DMS153 treated with DMSO at 0.1 percent for 48 hours (cell line): Measurements from ENCODE around the gene INO80C.

ENCODE experiments used
- DNase-seq: peaks from one replicate; lab custom pipeline; 2025; ENCODE audit not compliant: unreplicated experiment; lab: John Stamatoyannopoulos, UW

Gene INO80C

GRCh38 chr18:35513181-35513936 is 15.6 kb upstream of the INO80C start:
- DNase-seq, result no peak

DNA sequence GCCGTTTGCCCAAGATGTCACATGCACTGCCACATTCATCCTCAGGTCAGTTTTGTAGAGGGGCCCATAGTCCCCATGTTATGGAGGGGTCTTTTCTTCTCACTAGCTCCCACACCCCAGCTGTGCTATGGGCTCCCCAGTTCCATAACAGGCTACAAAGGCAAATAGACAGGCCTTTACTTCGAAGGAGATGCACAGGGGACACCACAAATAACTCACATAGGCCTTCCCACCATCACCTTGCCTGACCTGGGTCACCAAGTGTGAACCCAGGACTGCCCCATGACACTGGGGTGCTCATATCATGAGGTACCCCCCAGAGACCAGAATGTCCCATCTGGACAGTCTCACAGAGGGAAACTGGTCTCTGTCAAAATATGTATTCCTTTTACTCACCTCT is 15.0 kb upstream of the INO80C start:
- no peak for DNase-seq

- no peak for DNase-seq
Measured at GRCh38 chr18:35511833-35512232, 14.1 kb upstream of the INO80C start.

DNA sequence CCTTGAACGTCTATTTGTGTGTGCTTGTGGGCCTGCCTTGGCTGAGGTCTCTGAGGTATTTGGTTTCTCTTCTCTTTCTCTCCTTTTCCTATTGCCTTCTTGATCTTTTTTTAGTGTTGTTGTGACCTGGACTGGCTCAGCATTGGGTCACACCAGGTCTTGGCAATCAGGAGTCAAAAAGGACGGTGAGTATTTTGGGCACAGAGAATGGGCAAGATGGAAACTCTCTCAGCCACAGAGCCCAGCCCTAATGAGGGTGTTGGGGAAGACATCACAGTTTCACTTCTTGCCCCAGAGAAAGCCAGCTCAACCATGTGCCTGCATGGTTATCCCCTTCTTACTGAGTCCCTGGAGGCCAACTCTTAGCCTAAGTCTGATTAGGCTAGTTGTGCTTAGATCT is 13.7 kb upstream of the INO80C start:
- no peak for DNase-seq

- no peak for DNase-seq
Measured at GRCh38 chr18:35510076-35510651, 12.4 kb upstream of the INO80C start.

DNA sequence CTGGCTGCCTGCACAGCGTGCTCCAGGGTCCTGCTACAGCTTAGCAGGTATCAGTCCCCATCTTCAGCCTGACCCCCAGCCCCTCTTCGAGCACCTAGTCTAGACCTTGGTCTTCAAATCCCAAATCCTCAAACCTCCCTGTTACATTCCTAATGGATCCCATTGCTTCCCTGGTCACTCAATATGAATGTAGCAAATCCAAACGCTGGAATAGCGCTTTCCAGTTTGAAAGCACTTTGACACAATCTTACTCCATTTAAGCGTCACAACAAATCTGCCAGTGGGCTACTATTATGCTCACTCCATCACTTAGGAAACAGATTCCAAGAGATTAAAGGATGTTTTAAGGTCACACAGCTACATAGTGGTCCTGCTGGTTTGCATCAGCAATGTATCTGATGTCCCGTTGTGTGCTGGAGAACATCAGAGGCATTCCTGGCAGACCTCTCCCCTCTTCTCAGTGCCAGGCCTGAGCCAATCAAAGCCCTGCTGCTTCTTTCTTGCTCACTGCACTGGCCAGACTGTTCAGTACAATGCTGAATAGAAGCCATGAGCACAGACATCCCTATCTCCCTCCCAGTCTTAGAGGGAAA is 11.1 kb upstream of the INO80C start:
- DNase-seq, result no peak

- DNase-seq, result no peak
Measured at GRCh38 chr18:35508030-35508429, 10.3 kb upstream of the INO80C start.

GRCh38 chr18:35507623-35508022 is 9.9 kb upstream of the INO80C start:
- DNase-seq, result no peak

GRCh38 chr18:35507192-35507591 is 9.4 kb upstream of the INO80C start:
- DNase-seq, result no peak

GRCh38 chr18:35506024-35506712 is 8.4 kb upstream of the INO80C start:
- DNase-seq, result no peak

- no peak for DNase-seq
Measured at GRCh38 chr18:35504996-35505395, 7.2 kb upstream of the INO80C start.

- DNase-seq, result no peak
Measured at GRCh38 chr18:35502052-35502451, 4.3 kb upstream of the INO80C start.

GRCh38 chr18:35501369-35501768 is 3.6 kb upstream of the INO80C start:
- no peak for DNase-seq

DNA sequence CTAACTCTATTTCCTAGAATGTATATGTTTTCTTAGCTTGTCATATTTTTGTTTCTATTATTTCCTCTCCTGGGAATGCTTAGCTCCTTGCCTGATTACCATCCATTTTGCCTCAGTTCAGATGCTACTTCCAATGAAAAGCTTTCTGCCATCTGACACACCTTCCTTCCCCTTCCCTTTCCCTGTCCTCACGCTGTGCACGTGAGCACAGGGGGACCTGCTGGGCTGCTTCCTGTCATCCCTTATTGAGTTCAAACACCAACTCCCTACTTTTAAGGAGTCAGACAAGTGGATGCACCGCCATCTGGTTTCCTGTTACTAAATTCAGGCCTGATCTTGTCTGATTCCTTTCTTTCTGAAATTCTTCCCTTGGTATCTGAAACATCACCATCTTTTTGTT is 2.4 kb upstream of the INO80C start:
- DNase-seq, result no peak

GRCh38 chr18:35497027-35497369 is 762 bp downstream of the INO80C start:
- no peak for DNase-seq

DNA sequence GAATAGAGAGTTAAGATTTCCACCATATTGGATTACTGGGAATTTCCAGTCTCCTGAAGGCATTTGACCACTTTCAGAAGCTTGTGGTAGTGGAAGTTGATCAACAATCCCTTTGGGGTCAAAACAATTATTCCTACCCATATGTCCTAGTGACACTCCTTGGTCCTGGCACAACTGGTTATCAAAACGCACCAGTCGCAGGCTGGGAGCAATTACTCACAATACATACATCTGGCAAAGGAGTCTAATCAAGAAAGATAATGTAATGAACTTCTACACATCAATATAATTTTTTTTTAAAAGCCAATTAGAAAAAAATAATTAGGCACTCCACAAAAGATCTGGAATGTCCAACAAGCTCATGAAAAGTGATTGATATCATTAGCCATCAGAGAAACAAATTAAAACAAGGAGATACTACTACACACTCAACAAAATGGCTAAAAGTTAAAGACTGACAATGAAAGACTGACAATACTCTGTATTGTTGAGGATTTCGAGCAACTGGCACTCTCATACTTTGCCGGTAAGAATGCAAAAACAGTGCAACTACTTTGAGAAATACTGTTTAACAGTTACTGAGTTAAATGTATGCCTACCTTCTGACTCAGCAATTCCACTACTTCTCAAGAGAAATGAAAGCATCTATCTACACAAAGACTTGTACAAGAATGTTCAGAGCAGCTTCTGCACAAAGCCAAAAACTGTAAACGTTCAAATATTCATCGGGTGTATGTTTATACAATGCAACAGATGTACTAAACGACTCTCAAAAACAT is 2.0 kb downstream of the INO80C start:
- no peak for DNase-seq

DNA sequence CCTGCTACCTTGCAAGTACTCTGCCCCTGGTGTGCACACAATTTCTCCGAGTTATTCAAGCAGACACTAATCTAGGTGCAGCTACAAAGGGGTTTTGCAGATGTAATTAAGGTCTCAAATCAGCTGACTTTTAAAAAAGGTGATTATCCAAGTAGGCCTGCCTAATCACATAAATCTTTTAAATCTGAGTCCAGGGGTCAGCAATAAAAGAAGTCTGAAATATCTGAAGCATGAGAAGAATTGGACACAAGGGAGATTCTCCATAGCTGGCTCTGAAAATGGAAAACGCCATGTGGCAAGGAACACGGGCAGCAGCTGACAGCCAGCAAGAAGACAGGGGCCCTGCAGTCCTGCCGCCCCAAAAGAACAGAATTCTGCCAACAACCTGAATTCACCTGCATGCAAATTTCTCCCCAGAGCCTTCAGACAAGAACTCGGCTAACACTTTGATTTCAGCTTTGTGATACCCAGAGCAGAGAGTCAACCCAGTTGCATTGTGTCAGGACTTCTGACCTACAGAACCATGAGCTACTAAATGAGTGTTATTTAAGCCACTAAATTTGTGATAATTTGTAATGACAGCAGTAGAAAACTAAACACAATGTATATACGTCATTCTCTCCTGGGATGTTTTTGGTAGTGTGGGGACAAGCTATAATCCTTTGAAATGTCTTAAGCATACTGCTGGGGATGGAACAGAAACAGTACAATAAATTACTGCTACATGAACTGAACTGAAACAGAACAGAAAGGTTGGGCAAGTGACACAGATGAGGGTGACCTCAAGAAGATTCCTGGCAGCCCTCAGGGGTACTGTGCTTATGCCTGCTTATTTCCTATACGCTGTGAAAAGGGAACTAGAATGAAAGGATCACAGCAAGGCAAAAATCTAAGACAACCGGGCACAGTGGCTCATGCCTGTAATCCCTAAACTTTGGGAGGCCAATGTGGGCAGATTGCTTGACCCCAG is 3.2 kb downstream of the INO80C start:
- DNase-seq, result no peak

DNA sequence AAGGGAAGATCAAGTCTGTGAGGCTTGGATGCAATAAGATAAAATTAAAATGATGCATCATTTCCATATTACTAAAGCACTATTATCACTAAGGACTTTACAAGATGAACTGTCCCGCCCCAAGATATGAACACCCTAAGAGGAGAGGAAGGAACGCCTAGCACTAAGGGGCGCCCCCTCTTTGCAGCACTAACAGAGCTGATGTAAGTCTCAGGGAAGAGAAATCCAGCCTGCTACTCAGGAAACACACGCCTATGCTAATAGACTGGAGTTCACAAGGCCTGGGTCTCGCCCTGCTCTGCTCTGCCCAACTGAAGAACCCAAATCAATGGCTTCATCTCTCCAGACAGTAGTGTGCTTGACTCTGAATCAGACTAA is 6.1 kb downstream of the INO80C start:
- no peak for DNase-seq

DNA sequence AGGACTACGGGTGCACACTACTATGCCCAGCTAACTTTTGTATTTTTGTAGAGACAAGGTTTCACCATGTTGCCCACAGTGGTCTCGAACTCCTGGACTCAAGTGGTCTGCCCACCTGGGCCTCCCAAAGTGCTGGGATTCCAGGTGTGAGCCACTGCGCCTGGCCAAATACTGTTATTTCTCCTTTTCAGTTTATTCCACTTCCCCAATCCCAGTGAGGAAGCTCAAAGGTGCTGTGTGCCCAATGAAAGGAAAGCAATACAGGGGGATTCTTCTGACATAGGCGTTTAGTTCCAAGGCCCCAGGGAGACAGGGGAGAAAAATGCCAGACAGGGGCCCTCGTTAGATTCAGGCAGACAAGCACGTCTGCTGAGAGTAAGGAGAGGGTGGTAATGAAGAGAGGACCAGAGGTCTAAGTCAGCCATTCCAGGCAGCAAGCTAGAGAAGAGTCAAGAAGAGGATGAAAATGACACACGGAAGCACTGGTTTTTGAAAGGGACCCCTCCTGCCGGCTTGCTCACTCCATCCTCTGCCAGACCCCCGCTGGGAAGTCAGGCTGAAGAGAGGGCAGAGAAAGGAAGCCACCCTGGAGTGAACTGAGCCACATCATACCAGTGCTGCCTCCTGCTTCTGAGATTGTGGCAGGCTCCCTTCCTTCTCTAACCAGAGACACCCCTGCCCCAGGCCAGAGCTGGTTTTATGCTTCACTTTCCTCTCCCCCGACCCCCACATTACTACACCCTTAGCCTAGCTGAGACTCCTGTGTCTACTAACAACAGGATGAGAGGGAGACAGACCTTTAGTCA is 6.7 kb downstream of the INO80C start:
- DNase-seq, result no peak
